GM21360 (cell line): Measurements from ENCODE around the gene PCBD1.
"Not testable (repeated sequence)": the region's sequence is repeated elsewhere in the genome, so short reads cannot be mapped to it uniquely, and the experiment has no call there.

ENCODE experiments used
- ATAC-seq: cut with Tn5 transposase; IDR thresholded peaks from one replicate; pipeline ENCODE4 v1.9.1; 2021; ENCODE audit warnings: mild to moderate bottlenecking, moderate library complexity; ENCODE audit not compliant: unreplicated experiment

PCBD1 gene

GRCh38 chr10:70874061-70874460, 14.3 kb downstream of the PCBD1 start:
- no peak for ATAC-seq

GRCh38 chr10:70872291-70872690, 16.1 kb downstream of the PCBD1 start:
- no peak for ATAC-seq

GRCh38 chr10:70866424-70866823, 21.9 kb downstream of the PCBD1 start:
- no peak for ATAC-seq

- ATAC-seq: no peak
Observed at GRCh38 chr10:70864935-70865334, 23.4 kb downstream of the PCBD1 start.

GRCh38 chr10:70863470-70864160, 24.8 kb downstream of the PCBD1 start:
- no peak for ATAC-seq

DNA sequence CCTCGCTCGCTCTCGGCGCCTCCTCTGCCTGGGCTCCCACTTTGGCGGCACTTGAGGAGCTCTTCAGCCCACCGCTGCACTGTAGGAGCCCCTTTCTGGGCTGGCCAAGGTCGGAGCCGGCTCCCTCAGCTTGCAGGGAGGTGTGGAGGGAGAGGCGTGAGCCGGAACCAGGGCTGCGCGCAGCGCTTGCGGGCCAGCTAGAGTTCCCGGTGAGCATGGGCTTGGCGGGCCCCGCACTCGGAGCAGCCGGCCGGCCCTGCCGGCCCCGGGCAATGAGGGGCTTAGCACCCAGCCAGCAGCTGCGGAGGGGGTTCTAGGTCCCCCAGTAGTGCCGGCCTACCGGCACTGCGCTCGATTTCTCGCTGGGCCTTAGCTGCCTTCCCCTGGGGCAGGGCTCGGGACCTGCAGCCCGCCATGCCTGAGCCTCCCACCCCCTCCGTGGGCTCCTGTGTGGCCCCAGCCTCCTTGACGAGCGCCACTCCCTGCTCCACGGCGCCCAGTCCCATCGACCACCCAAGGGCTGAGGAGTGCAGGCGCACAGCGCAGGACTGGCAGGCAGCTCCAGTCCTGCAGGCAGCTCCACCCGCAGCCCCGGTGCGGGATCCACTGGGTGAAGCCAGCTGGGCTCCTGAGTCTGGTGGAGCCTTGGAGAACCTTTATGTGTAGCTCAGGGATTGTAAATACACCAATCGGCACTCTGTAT, 26.7 kb downstream of the PCBD1 start:
- ATAC-seq: not testable (repeated sequence)

GRCh38 chr10:70858759-70859158, 29.6 kb downstream of the PCBD1 start:
- no peak for ATAC-seq

DNA sequence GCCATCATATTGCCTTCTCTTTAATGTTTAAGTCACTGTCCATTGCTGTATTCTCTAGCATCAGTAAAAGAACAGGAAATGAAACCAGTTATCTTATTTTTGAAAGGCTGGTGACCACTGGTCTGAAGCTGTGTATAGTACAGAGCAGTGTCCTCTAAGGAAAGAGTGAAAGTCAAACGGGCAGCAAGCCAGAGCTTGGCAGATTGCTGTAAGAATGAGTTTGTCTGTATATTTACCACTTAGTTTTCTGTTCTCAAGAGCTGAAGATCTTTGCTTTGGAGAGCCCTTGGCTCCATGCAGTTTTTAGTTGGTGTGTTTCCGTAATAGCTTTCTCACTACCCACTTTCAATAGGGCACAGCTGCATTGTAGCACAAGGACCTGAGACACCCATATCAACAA, 31.9 kb downstream of the PCBD1 start:
- ATAC-seq: no peak

- ATAC-seq: no peak
Observed at GRCh38 chr10:70853457-70853856, 34.9 kb downstream of the PCBD1 start.

DNA sequence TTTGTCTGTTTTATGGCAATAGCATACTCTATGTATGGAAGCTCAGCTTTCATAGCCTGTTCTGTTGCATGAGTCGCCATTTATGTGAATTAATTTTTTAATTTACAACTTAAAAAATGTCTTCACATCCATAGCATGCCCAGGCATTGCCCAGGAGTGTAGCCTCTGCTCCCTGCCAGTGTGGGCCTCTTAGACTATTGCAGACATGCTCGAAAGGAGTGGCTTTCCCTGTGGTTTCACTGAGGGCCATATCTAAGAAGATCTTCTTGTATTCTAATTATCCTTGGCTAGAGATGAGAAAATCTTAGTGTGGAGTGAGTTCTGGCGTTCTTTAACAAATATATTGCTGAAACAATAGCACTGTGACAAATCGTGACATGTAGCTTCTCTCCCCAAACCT, 35.3 kb downstream of the PCBD1 start:
- no peak for ATAC-seq

DNA sequence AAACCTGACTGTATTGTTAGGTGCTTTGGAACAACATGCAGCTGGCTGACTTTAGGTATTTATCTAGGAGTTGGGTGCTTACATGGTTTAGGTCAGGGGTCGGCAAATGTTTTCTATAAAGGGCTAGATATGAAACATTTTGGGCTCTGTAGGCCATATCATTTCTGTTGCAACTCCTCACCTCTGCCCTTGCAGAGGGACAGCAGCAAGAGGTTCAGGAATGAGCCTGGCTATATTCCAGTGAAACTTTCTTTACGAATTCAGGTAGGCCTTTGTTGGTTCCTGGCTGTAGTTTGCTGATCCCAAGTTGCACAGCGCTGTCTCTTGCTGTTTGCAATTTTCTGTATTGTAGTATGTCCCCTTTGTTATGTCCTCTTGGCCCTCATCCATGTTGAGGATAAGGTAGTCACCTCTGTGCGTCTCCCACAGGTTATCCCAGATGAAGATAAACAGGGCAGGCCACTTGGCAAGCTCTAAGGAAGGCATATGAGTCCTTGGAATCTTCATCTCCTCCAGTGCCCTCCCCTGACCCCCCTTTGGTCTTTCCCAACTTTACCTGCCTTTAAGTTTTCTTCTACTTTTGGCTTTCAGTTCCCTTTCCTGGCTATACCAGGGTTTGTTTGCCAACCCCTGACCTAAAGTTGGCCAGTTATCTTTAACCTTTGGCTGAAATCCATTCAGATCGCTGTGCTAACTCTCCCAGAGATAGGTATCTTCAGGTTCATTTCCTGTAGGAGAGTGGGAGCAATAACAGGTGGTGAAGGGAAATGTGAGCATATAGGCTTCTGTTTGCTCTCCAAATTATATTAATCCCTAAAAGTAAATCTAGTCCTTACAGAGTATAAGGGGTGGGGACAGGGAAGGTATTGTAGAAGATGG, 36.5 kb downstream of the PCBD1 start:
- ATAC-seq: no peak

GRCh38 chr10:70850097-70850496, 38.3 kb downstream of the PCBD1 start:
- no peak for ATAC-seq

DNA sequence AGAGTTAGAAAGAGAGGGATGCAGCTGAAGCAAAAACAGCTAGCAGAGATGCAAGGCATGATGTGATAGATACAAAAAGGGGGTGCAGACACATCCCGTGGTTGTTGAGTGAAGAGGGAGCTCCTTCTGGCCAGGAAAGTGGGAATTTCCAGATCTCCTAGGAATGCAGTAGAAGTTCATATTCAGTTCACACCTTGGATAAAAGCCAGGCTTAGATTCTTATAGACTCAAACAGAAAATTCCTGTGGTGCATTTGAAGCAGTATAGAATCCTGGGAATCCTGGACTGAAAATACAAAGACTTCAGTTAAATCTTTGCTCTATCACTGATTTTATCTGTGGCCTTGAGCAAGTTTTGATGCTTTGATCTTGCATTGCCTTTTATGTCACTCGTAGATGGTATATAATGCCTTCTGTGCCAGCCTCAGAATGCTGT, 38.8 kb downstream of the PCBD1 start:
- no peak for ATAC-seq

- no peak for ATAC-seq
Observed at GRCh38 chr10:70847659-70848360, 40.6 kb downstream of the PCBD1 start.

DNA sequence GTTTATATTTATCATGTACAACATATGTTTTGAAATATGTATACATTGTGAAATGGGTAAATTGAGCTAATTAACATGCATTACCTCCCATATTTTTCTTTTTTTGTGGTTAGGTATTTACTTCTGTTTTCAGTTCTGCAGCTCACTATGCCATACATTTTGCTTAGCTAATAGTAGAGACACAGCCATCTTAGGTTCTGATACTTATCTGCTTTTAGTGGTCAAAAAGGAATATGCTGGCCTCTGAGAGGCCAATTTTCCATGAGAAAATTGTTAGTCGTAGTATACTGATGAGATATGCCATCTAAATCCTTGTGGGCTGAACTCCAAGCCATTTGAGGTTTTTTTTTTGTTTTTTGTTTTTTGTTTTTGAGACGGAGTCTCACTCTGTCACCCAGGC, 41.6 kb downstream of the PCBD1 start:
- no peak for ATAC-seq

DNA sequence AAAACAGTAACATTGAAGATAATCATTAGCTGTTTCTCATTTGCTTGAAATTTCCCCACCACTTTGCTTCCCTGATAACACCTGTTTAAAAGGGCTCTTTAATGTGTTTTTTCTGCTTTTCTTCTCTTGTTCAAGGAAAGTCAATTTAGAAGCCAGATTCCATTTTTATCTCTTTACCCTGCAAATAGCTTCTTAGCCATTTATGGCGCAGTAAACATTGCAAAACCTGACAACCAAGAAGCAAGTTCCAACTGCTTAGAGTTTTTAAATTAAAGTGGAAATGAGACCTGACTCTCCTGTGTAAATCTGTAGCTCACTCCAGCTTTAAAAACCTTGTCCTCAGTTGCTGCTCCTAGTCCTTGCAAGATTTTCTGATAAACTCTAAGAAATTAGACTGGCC, 42.5 kb downstream of the PCBD1 start:
- no peak for ATAC-seq

GRCh38 chr10:70845256-70845655, 43.1 kb downstream of the PCBD1 start:
- ATAC-seq: no peak

- ATAC-seq: no peak
Observed at GRCh38 chr10:70843776-70844489, 44.4 kb downstream of the PCBD1 start.

- no peak for ATAC-seq
Observed at GRCh38 chr10:70843333-70843732, 45.0 kb downstream of the PCBD1 start.

GRCh38 chr10:70840836-70841235, 47.5 kb downstream of the PCBD1 start:
- ATAC-seq: no peak
